ENCODE measurements around the gene TMCC2. TPM values are rescaled to one million over a fixed set of nuclear protein-coding genes. Genes with fewer than 3 reads are reported as not detected.

TMCC2 gene
- total RNA-seq, 3 donors from 2014 or later (not counting 1 experiment from before 2014, with no cell fraction given): 0.93 to 1.5 (median 1.1) TPM

DNA sequence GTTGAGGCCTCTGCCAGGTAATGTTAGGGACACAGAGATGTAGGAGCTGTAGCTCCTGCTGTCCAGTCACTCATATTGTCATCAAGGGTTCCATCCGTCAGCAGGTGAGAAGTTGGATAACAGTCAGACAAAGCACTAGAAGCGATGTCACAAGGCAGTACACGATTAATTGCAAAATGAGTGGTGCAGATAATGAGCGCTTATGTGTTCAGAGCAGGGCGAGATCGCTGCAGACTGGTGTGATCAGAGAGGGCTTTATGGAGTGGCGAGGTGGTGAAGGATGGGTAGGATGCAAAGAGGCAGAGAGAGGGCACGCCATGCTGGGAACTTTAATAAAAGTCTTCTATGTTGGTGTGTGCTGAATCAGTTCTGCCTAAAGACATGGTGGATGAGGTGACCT, 8.8 kb downstream of the TMCC2 start:
- no peak for DNase-seq
- no peaks in the 10 kb centered on the region for H3K4me1 Mint-ChIP-seq
- TF ChIP-seq, protein P1, sequence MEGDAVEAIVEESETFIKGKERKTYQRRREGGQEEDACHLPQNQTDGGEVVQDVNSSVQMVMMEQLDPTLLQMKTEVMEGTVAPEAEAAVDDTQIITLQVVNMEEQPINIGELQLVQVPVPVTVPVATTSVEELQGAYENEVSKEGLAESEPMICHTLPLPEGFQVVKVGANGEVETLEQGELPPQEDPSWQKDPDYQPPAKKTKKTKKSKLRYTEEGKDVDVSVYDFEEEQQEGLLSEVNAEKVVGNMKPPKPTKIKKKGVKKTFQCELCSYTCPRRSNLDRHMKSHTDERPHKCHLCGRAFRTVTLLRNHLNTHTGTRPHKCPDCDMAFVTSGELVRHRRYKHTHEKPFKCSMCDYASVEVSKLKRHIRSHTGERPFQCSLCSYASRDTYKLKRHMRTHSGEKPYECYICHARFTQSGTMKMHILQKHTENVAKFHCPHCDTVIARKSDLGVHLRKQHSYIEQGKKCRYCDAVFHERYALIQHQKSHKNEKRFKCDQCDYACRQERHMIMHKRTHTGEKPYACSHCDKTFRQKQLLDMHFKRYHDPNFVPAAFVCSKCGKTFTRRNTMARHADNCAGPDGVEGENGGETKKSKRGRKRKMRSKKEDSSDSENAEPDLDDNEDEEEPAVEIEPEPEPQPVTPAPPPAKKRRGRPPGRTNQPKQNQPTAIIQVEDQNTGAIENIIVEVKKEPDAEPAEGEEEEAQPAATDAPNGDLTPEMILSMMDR (IDR thresholded peaks at IDR 0.05): no peak

DNA sequence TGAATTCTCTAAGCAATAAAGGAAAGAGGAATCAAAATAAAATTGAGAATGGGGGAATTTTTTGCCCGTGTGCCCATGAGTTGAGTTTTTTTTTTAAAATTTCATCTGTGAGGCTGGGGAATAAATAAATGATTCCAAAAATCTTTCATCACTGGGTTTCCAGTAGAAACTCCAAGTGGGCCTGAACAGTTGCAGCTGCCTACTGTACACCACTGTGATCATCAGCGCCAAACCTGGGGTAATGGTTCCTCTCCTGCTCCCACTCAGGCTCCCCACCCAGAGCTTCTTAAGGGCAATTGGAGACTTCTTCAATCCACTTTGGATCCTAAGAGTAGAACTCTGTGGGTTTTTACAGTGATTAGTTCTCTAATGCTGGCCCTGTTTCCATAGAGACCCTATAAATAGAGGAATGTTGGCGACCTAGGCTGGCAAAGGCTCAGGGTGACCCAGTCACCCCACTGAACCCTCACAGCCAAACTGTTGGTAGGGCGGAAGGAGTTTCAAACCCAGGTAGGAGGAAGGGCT, 9.3 kb downstream of the TMCC2 start:
- no peaks in the 10 kb centered on the region for H3K9me3 Mint-ChIP-seq
- no peak for ATAC-seq
- WGBS (ENCODE audit: insufficient coverage): 79% methylated on average over 4 of the region's 4 CpGs
- intact Hi-C loops (cut with micrococcal nuclease): no loop called here
- Histone ChIP-seq H3K4me3 (ENCODE audit: low read length) (no peak overlapping the region), H3K4me1 (ENCODE audit: control insufficient read depth, insufficient read depth, low read length) (no peaks in the 10 kb centered on the region), H3K36me3 (ENCODE audit: control insufficient read depth, insufficient read depth, low read length) (no peaks in the 10 kb centered on the region), H3K27ac (ENCODE audit: low read length) (no peak overlapping the region), H3K9me3 (ENCODE audit: control insufficient read depth, insufficient read depth, low read length) (no peaks in the 10 kb centered on the region), H3K27me3 (ENCODE audit: control insufficient read depth, insufficient read depth, low read length) (peaks cover 2% of the 10 kb centered on the region)
- peaks cover 25 to 30% of the 10 kb centered on the region in 2 donors for H3K27me3 Mint-ChIP-seq (ENCODE audit: low read depth in 2 of 2)
- DNase-seq: no peak
- no peaks in the 10 kb centered on the region for H3K36me3 Mint-ChIP-seq
- H3K27ac Mint-ChIP-seq: no peak overlapping the region
- TF ChIP-seq, protein P1 (IDR thresholded peaks at IDR 0.05): no peak
- H3K4me3 Mint-ChIP-seq: no peak overlapping the region
- H3K4me1 Mint-ChIP-seq: no peaks in the 10 kb centered on the region

More for the DNA sequence above, 8.8 kb downstream of the TMCC2 start:
- Mint-ChIP-seq H3K27me3 (ENCODE audit: low read depth in 2 of 2) (peaks cover 25 to 30% of the 10 kb centered on the region in 2 donors), H3K36me3 (no peaks in the 10 kb centered on the region), H3K9me3 (no peaks in the 10 kb centered on the region), H3K4me3 (no peak overlapping the region), H3K27ac (no peak overlapping the region)
- Histone ChIP-seq H3K4me1 (ENCODE audit: control insufficient read depth, insufficient read depth, low read length) (no peaks in the 10 kb centered on the region), H3K36me3 (ENCODE audit: control insufficient read depth, insufficient read depth, low read length) (no peaks in the 10 kb centered on the region), H3K27ac (ENCODE audit: low read length) (no peak overlapping the region), H3K27me3 (ENCODE audit: control insufficient read depth, insufficient read depth, low read length) (peaks cover 2% of the 10 kb centered on the region), H3K9me3 (ENCODE audit: control insufficient read depth, insufficient read depth, low read length) (no peaks in the 10 kb centered on the region), H3K4me3 (ENCODE audit: low read length) (no peak overlapping the region)
- intact Hi-C loops (cut with micrococcal nuclease): no loop called here
- ATAC-seq: no peak
- WGBS (ENCODE audit: insufficient coverage): 92% methylated on average over 8 of the region's 8 CpGs

DNA sequence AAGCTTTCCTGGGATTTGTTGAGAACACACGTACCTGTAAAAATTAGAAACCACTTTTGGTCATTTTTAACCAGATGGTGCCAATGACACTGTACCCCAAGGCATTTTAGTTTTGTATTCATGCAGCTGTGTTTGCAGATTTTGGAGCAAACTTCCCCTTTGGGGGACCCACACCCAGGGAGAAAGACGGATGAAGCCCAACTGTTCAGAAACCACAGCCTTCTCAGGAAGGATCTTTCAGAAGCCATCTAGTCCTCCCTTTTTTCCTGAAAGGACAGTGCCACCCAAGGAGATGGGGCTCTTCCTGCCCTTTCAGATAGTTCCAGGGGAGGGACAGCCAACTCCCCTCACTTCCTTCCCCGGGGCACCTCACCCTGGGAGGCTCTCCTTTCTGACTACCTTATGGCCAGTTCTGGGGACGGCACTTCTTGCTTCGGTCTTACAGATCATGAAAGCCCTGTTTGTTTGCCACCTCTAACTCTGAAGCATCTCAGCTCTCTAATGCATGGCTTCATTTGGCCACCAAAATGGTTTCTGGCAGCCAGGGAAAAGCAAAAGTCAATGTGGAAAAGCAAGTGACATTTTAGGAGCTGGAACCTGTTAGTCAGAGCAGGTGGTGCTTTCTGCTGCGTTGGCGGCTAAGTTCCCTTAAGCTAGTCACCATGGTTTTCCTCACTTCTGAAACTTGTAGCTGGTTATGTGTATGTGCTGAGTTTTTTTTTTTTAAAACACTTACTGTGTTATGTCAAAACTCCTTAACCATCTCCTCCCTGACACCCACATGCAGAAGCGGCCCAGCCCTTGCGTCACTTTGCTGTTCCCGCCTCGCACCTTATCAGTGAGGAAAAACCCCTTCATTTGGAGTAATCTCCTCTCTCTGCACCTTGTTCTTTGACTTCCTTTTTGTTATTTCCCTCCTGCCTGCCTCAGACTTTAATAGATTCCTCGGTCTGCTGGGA, 10.1 kb downstream of the TMCC2 start:
- 28% methylated on average over 12 of the region's 12 CpGs for WGBS (ENCODE audit: insufficient coverage)
- peaks cover 32% of the 10 kb centered on the region in 2 donors for H3K27me3 Mint-ChIP-seq (ENCODE audit: low read depth in 2 of 2)
- no peak overlapping the region for H3K4me3 Mint-ChIP-seq
- Histone ChIP-seq H3K27me3 (ENCODE audit: control insufficient read depth, insufficient read depth, low read length) (peaks cover 2% of the 10 kb centered on the region), H3K4me1 (ENCODE audit: control insufficient read depth, insufficient read depth, low read length) (no peaks in the 10 kb centered on the region), H3K9me3 (ENCODE audit: control insufficient read depth, insufficient read depth, low read length) (no peaks in the 10 kb centered on the region), H3K4me3 (ENCODE audit: low read length) (no peak overlapping the region), H3K36me3 (ENCODE audit: control insufficient read depth, insufficient read depth, low read length) (no peaks in the 10 kb centered on the region), H3K27ac (ENCODE audit: low read length) (no peak overlapping the region)
- TF ChIP-seq, protein P1 (IDR thresholded peaks at IDR 0.05): no peak
- peak in 1 of 3 donors; percentile 24 for ATAC-seq
- H3K9me3 Mint-ChIP-seq: no peaks in the 10 kb centered on the region
- no peaks in the 10 kb centered on the region for H3K36me3 Mint-ChIP-seq
- H3K27ac Mint-ChIP-seq: no peak overlapping the region
- DNase-seq: no peak
- intact Hi-C loops (cut with micrococcal nuclease): no loop called here
- H3K4me1 Mint-ChIP-seq: no peaks in the 10 kb centered on the region
